Activated CD8-positive, alpha-beta memory T cell treated with anti-CD3 and anti-CD28 coated beads for 48 hours (primary cell): ENCODE measurements around the gene GCNT2.
"Not testable (repeated sequence)": the region's sequence is repeated elsewhere in the genome, so short reads cannot be mapped to it uniquely, and the experiment has no call there.

Experiments used
- DNase-seq, 3 experiments: peaks; one replicate each; pipeline ENCODE4 v3.0.0-alpha.2; 2020; ENCODE audit warnings: low read depth in 2 of 3, low spot score in 2 of 3

Gene GCNT2

DNA sequence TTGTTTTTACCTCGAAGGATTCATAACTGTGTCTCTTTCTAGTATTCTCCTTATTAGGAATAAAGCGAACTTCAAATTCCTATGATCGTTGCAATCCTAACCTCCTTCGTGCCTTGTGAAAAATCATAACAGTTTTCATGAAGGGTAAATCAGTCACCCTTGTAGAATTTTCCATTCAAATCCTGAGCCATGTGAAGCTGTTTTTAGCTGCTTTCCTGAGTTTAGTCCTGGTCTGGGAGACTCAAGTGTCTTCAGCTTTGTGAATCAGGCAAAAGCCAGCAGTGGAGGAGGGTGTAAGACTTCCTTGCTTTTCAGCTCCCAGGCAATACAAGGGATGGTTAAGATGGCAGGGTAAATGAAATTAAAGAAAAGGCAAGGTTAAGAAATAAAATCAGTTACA is 24.3 kb downstream of the GCNT2 start:
- no peak for DNase-seq

DNA sequence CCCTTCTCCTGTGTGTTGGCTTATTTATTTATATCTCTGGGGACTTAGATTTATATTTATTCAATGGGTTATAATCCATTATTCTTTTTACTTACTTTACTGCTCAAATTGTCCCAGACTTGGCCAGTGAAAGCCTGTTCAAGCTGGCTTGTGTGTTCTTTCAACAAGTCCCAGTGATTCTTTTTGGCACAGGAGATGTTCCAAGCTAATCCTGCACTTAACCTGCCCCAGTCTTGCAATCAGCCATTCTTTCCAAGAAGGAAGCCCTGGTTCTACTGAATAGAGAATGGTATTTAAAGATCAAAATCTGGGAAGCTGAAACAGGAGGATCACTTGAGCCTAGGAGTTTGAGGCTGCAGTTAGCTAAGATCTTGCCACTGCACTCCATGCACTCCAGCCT is 26.7 kb downstream of the GCNT2 start:
- DNase-seq: no peak

- DNase-seq: no peak
Observed at GRCh38 chr6:10550764-10551163, 29.6 kb downstream of the GCNT2 start.

DNA sequence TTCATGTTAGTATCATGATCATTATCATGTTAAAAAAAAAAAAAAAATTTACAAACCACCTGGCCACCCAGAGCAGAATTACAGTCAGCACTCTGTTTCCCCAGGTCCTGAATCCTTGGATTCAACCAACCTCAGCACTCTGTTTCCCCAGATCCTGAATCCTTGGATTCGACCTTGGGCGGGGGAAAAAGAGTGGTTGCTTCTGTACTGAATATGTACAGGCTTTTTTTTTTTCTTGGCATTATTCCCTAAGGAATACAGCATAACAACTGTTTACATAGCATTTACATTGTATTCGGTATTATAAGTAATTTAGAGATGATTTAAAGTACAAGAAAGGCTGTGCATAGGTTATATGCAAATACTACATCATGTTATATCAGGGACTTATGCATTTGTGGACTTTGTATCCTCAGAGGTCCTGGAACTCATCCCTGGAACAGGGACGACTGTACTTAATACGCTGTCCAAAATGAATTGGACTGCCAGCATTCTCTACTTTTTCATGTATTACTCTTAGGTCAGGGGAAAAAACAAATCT is 31.2 kb downstream of the GCNT2 start:
- no peak for DNase-seq

DNA sequence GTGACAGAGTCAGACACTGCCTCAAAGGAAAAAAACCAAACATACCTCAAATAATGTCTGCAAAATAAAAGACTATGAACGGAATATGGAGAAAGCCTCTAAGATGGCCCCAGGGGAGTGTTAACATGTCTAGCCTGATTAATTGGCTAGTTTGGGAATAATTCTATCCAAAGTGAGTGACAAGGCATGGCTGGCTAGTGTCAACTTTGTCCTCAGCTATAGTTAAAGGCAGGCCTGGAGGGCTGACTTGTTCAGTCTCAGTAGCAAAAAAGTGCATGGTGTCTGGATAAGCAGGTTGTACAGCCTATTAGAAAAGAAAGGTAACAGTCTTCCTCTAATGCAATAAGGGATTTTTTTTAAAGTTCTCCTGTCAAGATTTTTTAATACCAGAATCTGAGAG is 32.7 kb downstream of the GCNT2 start:
- DNase-seq: no peak

- no peak for DNase-seq
Observed at GRCh38 chr6:10554826-10555225, 33.7 kb downstream of the GCNT2 start.

DNA sequence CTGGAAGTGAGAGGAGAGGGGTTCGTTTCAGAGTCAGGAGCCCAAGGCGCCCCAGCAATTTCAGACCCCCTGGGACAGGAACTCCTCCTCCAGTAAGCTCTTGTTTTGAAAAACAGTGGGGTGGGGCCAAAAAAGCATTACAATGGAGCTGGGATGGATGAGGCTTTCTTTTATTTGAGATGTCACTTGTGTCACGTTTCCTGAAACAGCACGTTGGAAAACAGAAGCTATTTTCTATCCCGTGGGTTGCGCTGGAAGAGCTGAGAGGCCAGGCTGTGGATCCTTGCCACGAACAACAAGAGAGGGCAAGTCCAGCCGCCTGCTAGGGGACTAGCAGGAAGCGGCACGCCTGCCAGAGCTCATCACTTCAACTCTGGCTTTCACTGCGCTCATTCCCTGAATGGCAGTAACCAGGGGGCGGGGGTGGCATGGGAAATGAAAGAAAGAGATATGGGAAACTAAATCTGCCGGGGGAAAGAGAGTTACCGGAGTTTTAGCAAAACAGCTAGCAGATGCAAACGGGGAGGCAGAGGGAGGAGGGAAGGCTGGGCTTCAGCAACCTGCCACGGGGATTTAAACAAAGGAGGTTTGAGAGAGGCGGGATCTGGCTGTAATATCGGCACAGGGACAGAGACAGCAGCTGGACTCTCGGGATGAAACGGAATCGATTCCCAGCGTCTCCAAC is 34.6 kb downstream of the GCNT2 start:
- no peak for DNase-seq

DNA sequence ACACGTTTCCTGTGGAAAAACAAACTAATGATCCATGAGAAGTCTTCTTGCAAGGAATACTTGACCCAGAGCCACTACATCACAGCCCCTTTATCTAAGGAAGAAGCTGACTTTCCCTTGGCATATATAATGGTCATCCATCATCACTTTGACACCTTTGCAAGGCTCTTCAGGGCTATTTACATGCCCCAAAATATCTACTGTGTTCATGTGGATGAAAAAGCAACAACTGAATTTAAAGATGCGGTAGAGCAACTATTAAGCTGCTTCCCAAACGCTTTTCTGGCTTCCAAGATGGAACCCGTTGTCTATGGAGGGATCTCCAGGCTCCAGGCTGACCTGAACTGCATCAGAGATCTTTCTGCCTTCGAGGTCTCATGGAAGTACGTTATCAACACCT is 35.4 kb downstream of the GCNT2 start:
- no peak for DNase-seq

DNA sequence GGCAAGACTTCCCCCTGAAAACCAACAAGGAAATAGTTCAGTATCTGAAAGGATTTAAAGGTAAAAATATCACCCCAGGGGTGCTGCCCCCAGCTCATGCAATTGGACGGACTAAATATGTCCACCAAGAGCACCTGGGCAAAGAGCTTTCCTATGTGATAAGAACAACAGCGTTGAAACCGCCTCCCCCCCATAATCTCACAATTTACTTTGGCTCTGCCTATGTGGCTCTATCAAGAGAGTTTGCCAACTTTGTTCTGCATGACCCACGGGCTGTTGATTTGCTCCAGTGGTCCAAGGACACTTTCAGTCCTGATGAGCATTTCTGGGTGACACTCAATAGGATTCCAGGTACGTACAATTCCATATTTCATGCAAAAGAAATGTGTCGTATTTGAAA is 35.8 kb downstream of the GCNT2 start:
- no peak for DNase-seq

GRCh38 chr6:10557913-10558312 is 36.8 kb downstream of the GCNT2 start:
- no peak for DNase-seq

DNA sequence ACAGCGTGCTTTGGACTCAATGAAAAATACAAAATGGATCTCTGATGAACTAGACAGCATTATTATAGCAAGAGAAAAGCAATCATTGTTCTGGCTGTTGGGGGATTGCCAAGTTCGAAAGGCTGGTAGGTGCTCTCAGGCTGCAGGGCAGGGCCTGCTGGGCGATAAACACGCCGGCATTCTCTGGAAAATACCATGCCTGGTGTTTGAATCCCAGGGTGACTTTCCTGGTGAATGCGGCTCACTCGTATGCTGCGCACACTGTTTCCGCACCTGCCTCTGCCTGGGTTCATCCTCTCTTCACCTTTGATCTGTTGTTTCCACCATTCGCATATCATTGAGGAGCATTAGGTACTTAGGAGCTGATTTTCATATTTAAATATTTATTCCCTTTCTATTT is 37.4 kb downstream of the GCNT2 start:
- no peak for DNase-seq

DNA sequence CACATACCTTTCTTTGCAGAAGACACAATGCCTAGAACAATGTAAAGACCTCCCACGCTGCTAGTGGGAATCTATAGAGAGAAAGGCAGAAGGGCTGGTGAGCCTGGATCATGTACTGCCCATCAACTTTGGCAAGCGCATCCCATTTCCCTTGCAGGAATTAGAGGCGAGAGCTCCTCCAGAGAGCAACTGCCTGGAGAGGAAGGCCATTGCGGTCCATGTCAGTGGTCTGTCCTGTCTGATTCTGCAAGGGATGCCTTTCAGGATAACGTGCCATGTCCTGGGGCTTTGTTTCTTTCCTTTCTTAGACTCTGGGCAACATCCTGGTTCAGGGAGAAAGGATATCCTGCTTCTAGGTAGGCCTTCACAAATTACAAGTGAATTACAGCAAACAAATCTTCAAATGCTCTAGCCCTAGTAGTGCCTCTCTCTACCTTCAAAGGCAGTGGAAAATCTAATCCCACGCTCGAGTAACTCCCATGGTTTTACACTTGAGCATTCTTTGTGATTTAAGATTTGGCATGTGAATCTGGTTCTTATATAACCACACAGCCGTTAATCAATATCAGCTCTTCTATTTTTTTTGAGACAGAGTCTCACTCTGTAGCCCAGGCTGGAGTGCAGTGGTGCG is 38.5 kb downstream of the GCNT2 start:
- DNase-seq: no peak

GRCh38 chr6:10561611-10562199 is 40.6 kb downstream of the GCNT2 start:
- no peak for DNase-seq

GRCh38 chr6:10564975-10565673 is 44.0 kb downstream of the GCNT2 start:
- no peak for DNase-seq

DNA sequence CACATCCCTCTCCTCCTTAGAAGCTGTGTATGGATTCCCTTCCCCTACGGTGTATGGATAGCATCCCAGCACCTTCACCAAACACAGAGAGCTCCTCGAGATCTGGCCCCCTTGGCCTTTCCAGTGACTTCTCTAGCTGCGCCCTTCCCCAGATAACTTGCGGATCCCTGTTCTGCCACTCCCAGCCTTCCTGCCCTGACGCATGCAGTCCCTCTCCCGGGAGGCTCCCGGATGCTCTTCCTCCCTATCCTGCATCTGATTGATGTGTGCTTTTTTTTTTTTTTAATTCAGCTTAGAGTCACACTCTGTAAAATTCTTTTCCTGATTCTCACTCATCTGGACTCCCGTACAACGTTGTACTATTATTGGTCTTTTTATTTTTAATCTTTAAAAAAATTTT is 44.8 kb downstream of the GCNT2 start:
- no peak for DNase-seq

DNA sequence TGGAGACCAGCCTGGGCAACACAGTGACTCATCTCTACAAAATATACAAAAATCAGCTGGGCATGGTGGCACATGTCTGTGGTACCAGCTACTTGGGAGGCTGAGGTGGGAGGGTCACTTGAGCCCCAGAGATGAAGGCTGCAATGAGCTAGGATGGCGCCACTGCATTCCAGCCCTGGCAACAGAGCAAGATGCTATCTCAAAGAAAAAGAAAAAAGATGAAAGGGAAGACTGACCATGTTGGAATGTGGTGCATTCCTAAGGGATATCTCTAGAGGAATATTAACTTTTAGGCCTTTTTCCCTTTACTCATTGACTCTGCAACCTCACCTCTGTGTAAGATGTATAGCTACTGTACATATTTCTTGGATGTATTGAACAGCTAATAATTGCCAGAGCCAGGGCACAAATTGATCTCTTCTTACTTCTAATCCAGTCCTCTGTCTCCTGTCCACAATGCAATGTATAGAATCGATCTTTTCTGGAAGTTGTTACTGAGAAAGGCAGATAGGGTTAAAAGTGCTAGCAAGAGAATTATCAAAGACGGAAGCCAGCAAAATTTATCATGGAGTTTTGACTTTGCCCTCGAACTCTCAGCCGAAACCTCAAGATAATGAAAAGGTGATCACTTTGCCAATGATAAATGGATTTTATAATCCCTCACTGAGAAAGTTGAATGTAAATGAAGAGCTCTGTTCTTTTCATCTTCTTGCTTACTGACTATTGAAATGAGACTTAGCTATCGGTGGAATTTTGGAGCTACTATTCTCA is 46.3 kb downstream of the GCNT2 start:
- DNase-seq: no peak

DNA sequence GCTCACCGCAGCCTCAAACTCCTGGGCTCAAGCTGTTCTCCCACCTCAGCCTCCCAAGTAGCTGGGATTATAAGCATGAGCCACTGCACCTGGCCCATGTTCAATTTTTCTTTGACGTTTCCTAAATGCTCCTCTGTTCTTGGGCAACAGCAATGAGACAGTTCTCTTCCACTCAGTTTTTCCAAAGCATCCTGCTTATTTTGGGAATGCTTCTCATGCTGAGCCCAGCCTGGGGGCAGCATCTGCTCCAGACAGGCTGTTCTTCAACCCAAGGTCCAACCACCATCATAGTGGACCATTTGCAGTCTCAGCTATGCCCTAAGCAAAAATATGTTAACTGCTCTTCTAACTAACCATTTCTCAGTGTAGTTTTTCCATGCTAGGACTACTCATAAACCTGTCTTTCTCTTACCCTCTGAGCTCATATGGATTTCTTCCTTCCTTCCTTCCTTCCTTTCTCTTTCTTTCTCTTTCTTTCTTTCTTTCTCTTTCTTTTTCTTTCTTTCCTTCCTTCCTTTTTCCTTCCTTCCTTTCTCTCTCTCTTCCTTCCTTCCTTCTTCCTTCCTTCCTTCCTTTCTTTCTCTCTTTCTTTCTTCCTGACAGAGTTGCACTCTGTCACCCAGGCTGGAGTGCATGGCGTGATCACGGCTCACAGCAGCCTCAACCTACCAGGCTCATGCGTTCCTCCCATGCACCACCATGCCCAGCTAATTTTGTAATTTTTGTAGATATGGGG is 48.4 kb downstream of the GCNT2 start:
- DNase-seq: no peak

- DNase-seq: not testable (repeated sequence)
Observed at GRCh38 chr6:10575519-10575918, 54.4 kb downstream of the GCNT2 start.

- no peak for DNase-seq
Observed at GRCh38 chr6:10576226-10576625, 55.1 kb downstream of the GCNT2 start.

GRCh38 chr6:10577112-10577511 is 56.0 kb downstream of the GCNT2 start:
- DNase-seq: no peak
